ENCODE data around the gene CAPN12. TPM values are rescaled to one million over a fixed set of nuclear protein-coding genes. Genes with fewer than 3 reads are reported as not detected.
"Not testable (repeated sequence)": the region's sequence is repeated elsewhere in the genome, so short reads cannot be mapped to it uniquely, and the experiment has no call there.

CAPN12 gene
- total RNA-seq, 8 experiments from 2014 or later, result 0.11 to 3.7 (median 0.53) TPM

- 78 to 100% (median 92%) methylated on average over 1 to 2 of the region's 2 CpGs for WGBS, 10 experiments
- Histone ChIP-seq H3K27ac (no peak overlapping the region), H3K4me3 (no peak overlapping the region), H3K4me1 (replicated peaks in 1 of 2) (no peaks in the 10 kb centered on the region)
- ATAC-seq (replicated peaks in 6 of 8), result no peak
- in situ Hi-C loops (cut with MboI; ENCODE audit: low pct_unique_long_range_greater_than_20kb in 2 of 9, low sequenced_read_pairs in 9 of 9, unreplicated experiment in 9 of 9), result no loop called here
Measured at GRCh38 chr19:38765214-38765613, 20.9 kb upstream of the CAPN12 start.

GRCh38 chr19:38763795-38764220 lies 19.5 kb upstream of the CAPN12 start:
- H3K4me3 ChIP-seq, result no peak overlapping the region
- in situ Hi-C loops (cut with MboI; ENCODE audit: low pct_unique_long_range_greater_than_20kb in 2 of 9, low sequenced_read_pairs in 9 of 9, unreplicated experiment in 9 of 9), result no loop called here
- no peak overlapping the region for H3K27ac ChIP-seq
- H3K4me1 ChIP-seq (replicated peaks in 1 of 2), result no peaks in the 10 kb centered on the region
- no peak for ATAC-seq (replicated peaks in 6 of 8)
- 69 to 100% (median 94%) methylated on average over 2 to 3 of the region's 3 CpGs; no CpG with 5 or more reads in 3 of the 10 experiments for WGBS, 10 experiments

GRCh38 chr19:38761884-38762389 lies 17.7 kb upstream of the CAPN12 start:
- ATAC-seq (replicated peaks in 6 of 8); in situ Hi-C loops (cut with MboI; ENCODE audit: low pct_unique_long_range_greater_than_20kb in 2 of 9, low sequenced_read_pairs in 9 of 9, unreplicated experiment in 9 of 9): not testable (repeated sequence)
- WGBS, 10 experiments, result 0 to 100% (median 75%) methylated on average over 1 to 7 of the region's 9 CpGs; no CpG with 5 or more reads in 1 of the 10 experiments

GRCh38 chr19:38760805-38761517 lies 16.7 kb upstream of the CAPN12 start:
- WGBS, 10 experiments, result 49 to 100% (median 77%) methylated on average over 1 to 6 of the region's 6 CpGs
- H3K27ac ChIP-seq; H3K4me1 ChIP-seq (replicated peaks in 1 of 2); in situ Hi-C loops (cut with MboI; ENCODE audit: low pct_unique_long_range_greater_than_20kb in 2 of 9, low sequenced_read_pairs in 9 of 9, unreplicated experiment in 9 of 9); ATAC-seq (replicated peaks in 6 of 8); H3K4me3 ChIP-seq: not testable (repeated sequence)

More at GRCh38 chr19:38761884-38762389, 17.7 kb upstream of the CAPN12 start:
- H3K4me1 ChIP-seq (replicated peaks in 1 of 2); H3K27ac ChIP-seq; H3K4me3 ChIP-seq: not testable (repeated sequence)

- in situ Hi-C loops (cut with MboI; ENCODE audit: low pct_unique_long_range_greater_than_20kb in 2 of 9, low sequenced_read_pairs in 9 of 9, unreplicated experiment in 9 of 9), result no loop called here
Measured at GRCh38 chr19:38759590-38760003, 15.3 kb upstream of the CAPN12 start.

GRCh38 chr19:38754196-38754595 lies 9.9 kb upstream of the CAPN12 start:
- H3K4me1 ChIP-seq (replicated peaks in 1 of 2); ATAC-seq (replicated peaks in 6 of 8); in situ Hi-C loops (cut with MboI; ENCODE audit: low pct_unique_long_range_greater_than_20kb in 2 of 9, low sequenced_read_pairs in 9 of 9, unreplicated experiment in 9 of 9); H3K4me3 ChIP-seq; H3K27ac ChIP-seq: not testable (repeated sequence)
- no CpG with 5 or more reads among the region's 2 CpGs for WGBS, 10 experiments

More at GRCh38 chr19:38759590-38760003, 15.3 kb upstream of the CAPN12 start:
- Histone ChIP-seq H3K4me3 (no peak overlapping the region), H3K27ac (no peak overlapping the region), H3K4me1 (replicated peaks in 1 of 2) (no peaks in the 10 kb centered on the region)
- ATAC-seq (replicated peaks in 6 of 8), result no peak
- 27 to 87% (median 82%) methylated on average over 2 to 9 of the region's 10 CpGs; no CpG with 5 or more reads in 2 of the 10 experiments for WGBS, 10 experiments

- H3K27ac ChIP-seq; H3K4me1 ChIP-seq (replicated peaks in 1 of 2); H3K4me3 ChIP-seq; ATAC-seq (replicated peaks in 6 of 8); in situ Hi-C loops (cut with MboI; ENCODE audit: low pct_unique_long_range_greater_than_20kb in 2 of 9, low sequenced_read_pairs in 9 of 9, unreplicated experiment in 9 of 9): not testable (repeated sequence)
- WGBS, 10 experiments, result 33 to 100% (median 92%) methylated on average over 1 to 2 of the region's 3 CpGs; no CpG with 5 or more reads in 5 of the 10 experiments
Measured at GRCh38 chr19:38753783-38754182, 9.5 kb upstream of the CAPN12 start.

GRCh38 chr19:38745316-38745715 lies 1.0 kb upstream of the CAPN12 start:
- no peak for ATAC-seq (replicated peaks in 6 of 8)
- H3K27ac ChIP-seq, result no peak overlapping the region
- H3K4me1 ChIP-seq (replicated peaks in 1 of 2), result no peaks in the 10 kb centered on the region
- in situ Hi-C loops (cut with MboI; ENCODE audit: low pct_unique_long_range_greater_than_20kb in 2 of 9, low sequenced_read_pairs in 9 of 9, unreplicated experiment in 9 of 9), result no loop called here
- H3K4me3 ChIP-seq, result no peak overlapping the region
- WGBS, 10 experiments, result 80 to 100% (median 95%) methylated on average over 1 to 4 of the region's 7 CpGs; no CpG with 5 or more reads in 6 of the 10 experiments

GRCh38 chr19:38744874-38745273 lies 600 bp upstream of the CAPN12 start:
- Histone ChIP-seq H3K4me1 (replicated peaks in 1 of 2) (no peaks in the 10 kb centered on the region), H3K4me3 (no peak overlapping the region), H3K27ac (no peak overlapping the region)
- ATAC-seq (replicated peaks in 6 of 8), result peak in 2 of 8 experiments; percentile 43 to 78
- in situ Hi-C loops (cut with MboI; ENCODE audit: low pct_unique_long_range_greater_than_20kb in 2 of 9, low sequenced_read_pairs in 9 of 9, unreplicated experiment in 9 of 9), result no loop called here
- 20 to 100% (median 75%) methylated on average over 1 to 3 of the region's 6 CpGs; no CpG with 5 or more reads in 5 of the 10 experiments for WGBS, 10 experiments

- in situ Hi-C loops (cut with MboI; ENCODE audit: low pct_unique_long_range_greater_than_20kb in 2 of 9, low sequenced_read_pairs in 9 of 9, unreplicated experiment in 9 of 9), result no loop called here
- Histone ChIP-seq H3K27ac (no peak overlapping the region), H3K4me1 (replicated peaks in 1 of 2) (no peaks in the 10 kb centered on the region), H3K4me3 (no peak overlapping the region)
- 40 to 90% methylated on average over 1 to 2 of the region's 20 CpGs; no CpG with 5 or more reads in 8 of the 10 experiments for WGBS, 10 experiments
- no peak for ATAC-seq (replicated peaks in 6 of 8)
Measured at GRCh38 chr19:38743394-38744297, 628 bp downstream of the CAPN12 start.

- Histone ChIP-seq H3K4me3 (no peak overlapping the region), H3K4me1 (replicated peaks in 1 of 2) (no peaks in the 10 kb centered on the region), H3K27ac (no peak overlapping the region)
- in situ Hi-C loops (cut with MboI; ENCODE audit: low pct_unique_long_range_greater_than_20kb in 2 of 9, low sequenced_read_pairs in 9 of 9, unreplicated experiment in 9 of 9), result no loop called here
- no peak for ATAC-seq (replicated peaks in 6 of 8)
- WGBS, 10 experiments, result 71 to 100% (median 87%) methylated on average over 1 to 4 of the region's 6 CpGs; no CpG with 5 or more reads in 4 of the 10 experiments
Measured at GRCh38 chr19:38742906-38743305, 1.4 kb downstream of the CAPN12 start.

- no peak for ATAC-seq (replicated peaks in 6 of 8)
- in situ Hi-C loops (cut with MboI; ENCODE audit: low pct_unique_long_range_greater_than_20kb in 2 of 9, low sequenced_read_pairs in 9 of 9, unreplicated experiment in 9 of 9), result no loop called here
- H3K4me3 ChIP-seq, result no peak overlapping the region
- H3K27ac ChIP-seq, result no peak overlapping the region
- no peaks in the 10 kb centered on the region for H3K4me1 ChIP-seq (replicated peaks in 1 of 2)
- WGBS, 10 experiments, result 33 to 98% (median 84%) methylated on average over 1 to 9 of the region's 9 CpGs; no CpG with 5 or more reads in 4 of the 10 experiments
Measured at GRCh38 chr19:38742296-38742695, 2.0 kb downstream of the CAPN12 start.

- WGBS, 10 experiments, result 48 to 100% (median 90%) methylated on average over 2 to 10 of the region's 15 CpGs; no CpG with 5 or more reads in 5 of the 10 experiments
- Histone ChIP-seq H3K27ac (no peak overlapping the region), H3K4me1 (replicated peaks in 1 of 2) (no peaks in the 10 kb centered on the region), H3K4me3 (no peak overlapping the region)
- in situ Hi-C loops (cut with MboI; ENCODE audit: low pct_unique_long_range_greater_than_20kb in 2 of 9, low sequenced_read_pairs in 9 of 9, unreplicated experiment in 9 of 9), result no loop called here
- ATAC-seq (replicated peaks in 6 of 8), result no peak
Measured at GRCh38 chr19:38741670-38742069, 2.6 kb downstream of the CAPN12 start.

All from motor neuron (in vitro differentiated cells).